Fibroblast of pulmonary artery (primary cell): ENCODE data around the gene AGFG1.

Experiments used
- DNase-seq: peaks from one replicate; pipeline ENCODE4 v3.0.0-alpha.2; 2010; ENCODE audit warnings: low read depth
- H3K4me3 ChIP-seq: replicated peaks from 2 replicates; pipeline ENCODE4 v1.5.1; 2011; ENCODE audit warnings: low read depth, mild to moderate bottlenecking, control low read depth, low read length, moderate library complexity
- CTCF ChIP-seq: IDR thresholded peaks from 2 replicates; pipeline ENCODE4 v1.5.1; 2011; ENCODE audit warnings: mild to moderate bottlenecking, control low read depth, low read length, inconsistent platforms; ENCODE audit errors: missing control alignments

The AGFG1 gene

GRCh38 chr2:227466887-227467600 is 4.9 kb upstream of the AGFG1 start:
- H3K4me3 ChIP-seq = no peak overlapping the region
- DNase-seq = no peak
- no peak for TF ChIP-seq CTCF

GRCh38 chr2:227471412-227471811 is 544 bp upstream of the AGFG1 start:
- H3K4me3 ChIP-seq = peak overlapping the region; percentile 89
- TF ChIP-seq CTCF = no peak
- no peak for DNase-seq

GRCh38 chr2:227472265-227473121 is 537 bp downstream of the AGFG1 start:
- peak; percentile 41 for DNase-seq
- TF ChIP-seq CTCF = no peak
- peak overlapping the region; percentile 89 for H3K4me3 ChIP-seq

- no peak for DNase-seq
- H3K4me3 ChIP-seq = peak overlapping the region; percentile 89
- no peak for TF ChIP-seq CTCF
Observed at GRCh38 chr2:227473122-227473461, 1.1 kb downstream of the AGFG1 start.

GRCh38 chr2:227473806-227474205 is 1.9 kb downstream of the AGFG1 start:
- TF ChIP-seq CTCF = no peak
- H3K4me3 ChIP-seq = peak overlapping the region; percentile 89
- peak; percentile 38 for DNase-seq

GRCh38 chr2:227474410-227474809 is 2.5 kb downstream of the AGFG1 start:
- DNase-seq = no peak
- no peak for TF ChIP-seq CTCF
- peak overlapping the region; percentile 89 for H3K4me3 ChIP-seq
